Stimulated activated CD4-positive, alpha-beta T cell treated with anti-CD3 and anti-CD28 coated beads, Interleukin-1b, Interleukin-23, amount 100 ng/mL, for 4 hours (primary cell): ENCODE results near the gene ALB.

Experiments used
- DNase-seq, 2 donors: peaks; one replicate each; pipeline ENCODE4 v3.0.0-alpha.2; 2020; ENCODE audit warnings: low read depth in 2 of 2

The ALB gene

GRCh38 chr4:73429826-73430587 is 25.9 kb downstream of the ALB start:
- no peak for DNase-seq

- DNase-seq: no peak
Observed at GRCh38 chr4:73431813-73432168, 27.7 kb downstream of the ALB start.

- no peak for DNase-seq
Observed at GRCh38 chr4:73432169-73433000, 28.3 kb downstream of the ALB start.

GRCh38 chr4:73433140-73433539 is 29.1 kb downstream of the ALB start:
- no peak for DNase-seq

- no peak for DNase-seq
Observed at GRCh38 chr4:73434311-73434710, 30.2 kb downstream of the ALB start.

- DNase-seq: no peak
Observed at GRCh38 chr4:73435984-73436383, 31.9 kb downstream of the ALB start, which contains the start of gene AFP. AFP (plus strand) TSS chr4:73436221; CDS start chr4:73436263, 42 bp downstream.

GRCh38 chr4:73436674-73437557 is 32.8 kb downstream of the ALB start:
- DNase-seq: no peak

- no peak for DNase-seq
Observed at GRCh38 chr4:73437558-73437956, 33.5 kb downstream of the ALB start.

- DNase-seq: no peak
Observed at GRCh38 chr4:73438048-73438447, 34.0 kb downstream of the ALB start.

GRCh38 chr4:73438582-73439215 is 34.6 kb downstream of the ALB start:
- no peak for DNase-seq

GRCh38 chr4:73439445-73439844 is 35.4 kb downstream of the ALB start:
- no peak for DNase-seq

- DNase-seq: no peak
Observed at GRCh38 chr4:73439991-73440390, 35.9 kb downstream of the ALB start.

GRCh38 chr4:73440653-73441052 is 36.6 kb downstream of the ALB start:
- no peak for DNase-seq

GRCh38 chr4:73442275-73442674 is 38.2 kb downstream of the ALB start:
- no peak for DNase-seq

GRCh38 chr4:73443224-73443623 is 39.1 kb downstream of the ALB start:
- DNase-seq: no peak

GRCh38 chr4:73445383-73446335 is 41.6 kb downstream of the ALB start:
- no peak for DNase-seq

- no peak for DNase-seq
Observed at GRCh38 chr4:73446336-73446938, 42.4 kb downstream of the ALB start.

- no peak for DNase-seq
Observed at GRCh38 chr4:73447671-73448070, 43.6 kb downstream of the ALB start.

GRCh38 chr4:73448448-73449203 is 44.5 kb downstream of the ALB start:
- DNase-seq: no peak
